Embryonic facial prominence (tissue), 1 donor: ENCODE data around the gene ITSN1.
"Not testable (repeated sequence)": the region's sequence is repeated elsewhere in the genome, so short reads cannot be mapped to it uniquely, and the experiment has no call there.

ENCODE experiments used
- DNase-seq: peaks from one replicate; pipeline ENCODE4 v3.0.0-alpha.2; 2016; ENCODE audit errors: extremely low spot score

Gene ITSN1

GRCh38 chr21:33682992-33683627 is 40.8 kb downstream of the ITSN1 start:
- no peak for DNase-seq

- DNase-seq = no peak
Measured at GRCh38 chr21:33684068-33684467, 41.8 kb downstream of the ITSN1 start.

GRCh38 chr21:33684923-33685560 is 42.7 kb downstream of the ITSN1 start:
- no peak for DNase-seq

- no peak for DNase-seq
Measured at GRCh38 chr21:33685613-33686197, 43.4 kb downstream of the ITSN1 start.

GRCh38 chr21:33686386-33686785 is 44.1 kb downstream of the ITSN1 start:
- DNase-seq = no peak

GRCh38 chr21:33687634-33688033 is 45.3 kb downstream of the ITSN1 start:
- no peak for DNase-seq

GRCh38 chr21:33688353-33688752 is 46.1 kb downstream of the ITSN1 start:
- DNase-seq = no peak

- no peak for DNase-seq
Measured at GRCh38 chr21:33690874-33691273, 48.6 kb downstream of the ITSN1 start.

GRCh38 chr21:33691945-33692603 is 49.8 kb downstream of the ITSN1 start:
- no peak for DNase-seq

GRCh38 chr21:33695813-33696212 is 53.5 kb downstream of the ITSN1 start:
- DNase-seq = no peak

GRCh38 chr21:33696465-33696864 is 54.2 kb downstream of the ITSN1 start:
- DNase-seq = no peak

- no peak for DNase-seq
Measured at GRCh38 chr21:33698087-33698860, 56.0 kb downstream of the ITSN1 start.

- no peak for DNase-seq
Measured at GRCh38 chr21:33699277-33699676, 57.0 kb downstream of the ITSN1 start.

GRCh38 chr21:33700491-33700890 is 58.2 kb downstream of the ITSN1 start:
- DNase-seq = no peak

GRCh38 chr21:33703750-33704606 is 61.7 kb downstream of the ITSN1 start:
- DNase-seq = no peak

- no peak for DNase-seq
Measured at GRCh38 chr21:33707846-33708245, 65.5 kb downstream of the ITSN1 start.

- no peak for DNase-seq
Measured at GRCh38 chr21:33708874-33709273, 66.6 kb downstream of the ITSN1 start.

GRCh38 chr21:33712022-33712803 is 69.9 kb downstream of the ITSN1 start:
- DNase-seq = no peak

GRCh38 chr21:33721081-33721480 is 78.8 kb downstream of the ITSN1 start:
- DNase-seq = no peak

GRCh38 chr21:33729139-33729538 is 86.8 kb downstream of the ITSN1 start:
- not testable (repeated sequence) for DNase-seq
